Ishikawa (cell line): ENCODE data around the gene NSMCE1.

Source experiments
- CEBPB ChIP-seq: IDR thresholded peaks from 2 replicates; pipeline ENCODE4 v1.6.1; 2012
- EGR1 ChIP-seq: IDR thresholded peaks from 2 replicates; pipeline ENCODE4 v1.6.1; 2012
- EP300 ChIP-seq: IDR thresholded peaks from 2 replicates; pipeline ENCODE4 v1.6.1; 2012; ENCODE audit warnings: borderline replicate concordance
- NFIC ChIP-seq: IDR thresholded peaks from 2 replicates; pipeline ENCODE4 v1.6.1; 2012
- TAF1 ChIP-seq: IDR thresholded peaks from 2 replicates; pipeline ENCODE4 v1.6.1; 2012; ENCODE audit warnings: low read depth, mild to moderate bottlenecking
- TEAD4 ChIP-seq: IDR thresholded peaks from 2 replicates; pipeline ENCODE4 v1.6.1; 2012
- YY1 ChIP-seq: IDR thresholded peaks from 2 replicates; pipeline ENCODE4 v1.6.1; 2012; ENCODE audit warnings: low read depth
- ZBTB7A ChIP-seq: IDR thresholded peaks from 2 replicates; pipeline ENCODE4 v1.6.1; 2012; ENCODE audit warnings: low read depth

DNA sequence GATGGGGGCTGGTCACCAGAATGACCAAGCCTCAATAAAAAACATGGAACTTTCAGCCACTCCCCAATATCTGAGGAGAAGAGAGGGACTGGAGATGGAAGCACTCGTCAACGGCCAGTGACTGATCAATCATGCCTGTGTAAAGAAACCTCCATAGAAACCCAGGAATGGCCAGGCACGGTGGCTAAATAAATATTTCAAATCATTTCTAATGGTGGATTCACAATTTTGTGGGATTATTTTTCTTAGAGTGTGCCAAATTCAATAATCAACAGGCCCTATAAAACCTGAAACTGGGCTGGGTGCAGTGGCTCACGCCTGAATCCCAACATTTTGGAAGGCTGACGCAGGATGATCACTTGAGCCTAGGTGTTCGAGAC is 16.4 kb downstream of the NSMCE1 start:
- TF ChIP-seq YY1 (no peak), ZBTB7A (no peak), EP300 (no peak), CEBPB (no peak), NFIC (no peak), TAF1 (no peak), EGR1 (no peak), TEAD4 (no peak)
